Panc1 (cell line): ENCODE measurements around the gene GARIN1A. TPM values are rescaled to one million over a fixed set of nuclear protein-coding genes. Genes with fewer than 3 reads are reported as not detected.

Experiments
- ATAC-seq: fragments of 200-7000 bp; cut with Tn5 transposase; 2 replicates; pipeline ENCODE4 v1.9.1; 2020; ENCODE audit warnings: mild to moderate bottlenecking, moderate library complexity
- BruUV-seq: library from RNA; stranded (reverse); fragments of 400-500 nt; replicated peaks from 2 replicates; lab custom pipeline; 2021; lab: Mats Ljungman, UMichigan
- CTCF ChIA-PET: fragments of 300-600 bp; sonication (Branson Sonifier 250); formaldehyde crosslinking; loops from one replicate; lab custom pipeline; 2022; ENCODE audit warnings: antibody characterized with exemption; lab: Charles Lee
- POLR2A ChIA-PET: fragments of 300-600 bp; sonication (Branson Sonifier 250); formaldehyde crosslinking; loops from one replicate; lab custom pipeline; 2022; ENCODE audit warnings: antibody characterized with exemption; lab: Charles Lee
- DNase-seq: peaks from one replicate; pipeline ENCODE4 v3.0.0-alpha.2; 2010; ENCODE audit warnings: low read depth, low spot score
- H3K27ac ChIP-seq: 2 replicates; pipeline ENCODE4 v1.5.1; 2011; ENCODE audit warnings: mild to moderate bottlenecking, low read length, inconsistent platforms
- H3K27me3 ChIP-seq: fragments of 200-500 bp; sonication (Bioruptor generic); 2 replicates; pipeline ENCODE4 v1.6.0; 2014; ENCODE audit warnings: low read length, inconsistent platforms; ENCODE audit not compliant: control insufficient read depth, insufficient read depth
- H3K36me3 ChIP-seq: fragments of 200-500 bp; sonication (Bioruptor generic); 2 replicates; pipeline ENCODE4 v1.5.1; 2014; ENCODE audit warnings: inconsistent platforms, mild to moderate bottlenecking, low read length, moderate library complexity; ENCODE audit not compliant: control insufficient read depth, insufficient read depth
- H3K4me1 ChIP-seq: 2 replicates; pipeline ENCODE4 v1.5.1; 2011; ENCODE audit warnings: inconsistent platforms, mild to moderate bottlenecking, low read length, moderate library complexity; ENCODE audit not compliant: control insufficient read depth, insufficient read depth
- H3K4me3 ChIP-seq, 2 experiments: 2 replicates each; pipeline ENCODE4 v1.5.1; 2011 to 2012; ENCODE audit warnings: low read depth in 2 of 2, low read length in 2 of 2, mild to moderate bottlenecking in 2 of 2, inconsistent platforms in 1 of 2, moderate library complexity in 1 of 2
- H3K9me3 ChIP-seq: fragments of 200-500 bp; sonication (Bioruptor generic); 2 replicates; pipeline ENCODE4 v1.5.1; 2014; ENCODE audit warnings: low read depth, mild to moderate bottlenecking, inconsistent platforms, low read length, moderate library complexity; ENCODE audit not compliant: control insufficient read depth, insufficient read depth
- CTCF ChIP-seq: fragments of 450-650 bp; IDR thresholded peaks from 2 replicates; pipeline ENCODE4 v1.5.1; 2017; ENCODE audit warnings: mild to moderate bottlenecking
- POLR2AphosphoS5 ChIP-seq: IDR thresholded peaks from 2 replicates; pipeline ENCODE4 v1.6.1; 2012; ENCODE audit warnings: mild to moderate bottlenecking, low read depth, low read length, moderate library complexity
- SIN3A ChIP-seq: IDR thresholded peaks from 2 replicates; pipeline ENCODE4 v1.6.1; 2012; ENCODE audit warnings: low read depth, mild to moderate bottlenecking, low read length, moderate library complexity, borderline replicate concordance; ENCODE audit not compliant: insufficient read depth
- TCF7L2 ChIP-seq: IDR thresholded peaks from 2 replicates; pipeline ENCODE4 v1.6.1; 2011; ENCODE audit warnings: mild to moderate bottlenecking, low read depth, low read length, inconsistent platforms
- in situ Hi-C: cut with HindIII; loops from 2 replicates; pipeline ENCODE4 v1.10.0; 2016; ENCODE audit warnings: low sequenced_read_pairs, low pct_unique_long_range_greater_than_20kb
- intact Hi-C: fragments of 100-400 bp; cut with micrococcal nuclease; formaldehyde crosslinking; loops from one replicate; pipeline ENCODE4 v1.10.0; 2022; ENCODE audit not compliant: unreplicated experiment
- total RNA-seq: library from RNA; stranded (reverse); gene quantifications from one replicate; pipeline ENCODE4 v1.2.1, GENCODE V29; 2021; ENCODE audit not compliant: unreplicated experiment
- TF ChIP-seq, protein P1 (sequence below), 2 experiments: IDR thresholded peaks; 2 replicates each; pipeline ENCODE4 v1.6.1; 2011 to 2012; ENCODE audit warnings: low read depth in 2 of 2, control low read depth in 1 of 2, low read length in 1 of 2, mild to moderate bottlenecking in 1 of 2, moderate library complexity in 1 of 2; ENCODE audit not compliant: insufficient read depth in 1 of 2

The GARIN1A gene
- total RNA-seq, 1 experiment from 2014 or later = 1.2 TPM

- ATAC-seq = no peak
- intact Hi-C loops = no loop called here
- H3K36me3 ChIP-seq = no peaks in the 10 kb centered on the region
- CTCF ChIA-PET = no interaction called here
- H3K27ac ChIP-seq = no peak overlapping the region
- H3K4me1 ChIP-seq = no peaks in the 10 kb centered on the region
- in situ Hi-C loops = no loop called here
- H3K4me3 ChIP-seq = no peak overlapping the region
- TF ChIP-seq TCF7L2 (no peak), CTCF (no peak), SIN3A (no peak), POLR2AphosphoS5 (no peak)
- TF ChIP-seq, protein P1, sequence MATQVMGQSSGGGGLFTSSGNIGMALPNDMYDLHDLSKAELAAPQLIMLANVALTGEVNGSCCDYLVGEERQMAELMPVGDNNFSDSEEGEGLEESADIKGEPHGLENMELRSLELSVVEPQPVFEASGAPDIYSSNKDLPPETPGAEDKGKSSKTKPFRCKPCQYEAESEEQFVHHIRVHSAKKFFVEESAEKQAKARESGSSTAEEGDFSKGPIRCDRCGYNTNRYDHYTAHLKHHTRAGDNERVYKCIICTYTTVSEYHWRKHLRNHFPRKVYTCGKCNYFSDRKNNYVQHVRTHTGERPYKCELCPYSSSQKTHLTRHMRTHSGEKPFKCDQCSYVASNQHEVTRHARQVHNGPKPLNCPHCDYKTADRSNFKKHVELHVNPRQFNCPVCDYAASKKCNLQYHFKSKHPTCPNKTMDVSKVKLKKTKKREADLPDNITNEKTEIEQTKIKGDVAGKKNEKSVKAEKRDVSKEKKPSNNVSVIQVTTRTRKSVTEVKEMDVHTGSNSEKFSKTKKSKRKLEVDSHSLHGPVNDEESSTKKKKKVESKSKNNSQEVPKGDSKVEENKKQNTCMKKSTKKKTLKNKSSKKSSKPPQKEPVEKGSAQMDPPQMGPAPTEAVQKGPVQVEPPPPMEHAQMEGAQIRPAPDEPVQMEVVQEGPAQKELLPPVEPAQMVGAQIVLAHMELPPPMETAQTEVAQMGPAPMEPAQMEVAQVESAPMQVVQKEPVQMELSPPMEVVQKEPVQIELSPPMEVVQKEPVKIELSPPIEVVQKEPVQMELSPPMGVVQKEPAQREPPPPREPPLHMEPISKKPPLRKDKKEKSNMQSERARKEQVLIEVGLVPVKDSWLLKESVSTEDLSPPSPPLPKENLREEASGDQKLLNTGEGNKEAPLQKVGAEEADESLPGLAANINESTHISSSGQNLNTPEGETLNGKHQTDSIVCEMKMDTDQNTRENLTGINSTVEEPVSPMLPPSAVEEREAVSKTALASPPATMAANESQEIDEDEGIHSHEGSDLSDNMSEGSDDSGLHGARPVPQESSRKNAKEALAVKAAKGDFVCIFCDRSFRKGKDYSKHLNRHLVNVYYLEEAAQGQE (IDR thresholded peaks at IDR 0.05; ENCODE audit: insufficient read depth in 1 of 2, low read depth in 2 of 2, low read length in 1 of 2) = no peak
- BruUV-seq = no TSS peak
- DNase-seq = no peak
- POLR2A ChIA-PET = no interaction called here
- H3K9me3 ChIP-seq = no peaks in the 10 kb centered on the region
- H3K27me3 ChIP-seq = no peaks in the 10 kb centered on the region
Measured at GRCh38 chr7:128676665-128677064, 4.6 kb downstream of the GARIN1A start.

DNA sequence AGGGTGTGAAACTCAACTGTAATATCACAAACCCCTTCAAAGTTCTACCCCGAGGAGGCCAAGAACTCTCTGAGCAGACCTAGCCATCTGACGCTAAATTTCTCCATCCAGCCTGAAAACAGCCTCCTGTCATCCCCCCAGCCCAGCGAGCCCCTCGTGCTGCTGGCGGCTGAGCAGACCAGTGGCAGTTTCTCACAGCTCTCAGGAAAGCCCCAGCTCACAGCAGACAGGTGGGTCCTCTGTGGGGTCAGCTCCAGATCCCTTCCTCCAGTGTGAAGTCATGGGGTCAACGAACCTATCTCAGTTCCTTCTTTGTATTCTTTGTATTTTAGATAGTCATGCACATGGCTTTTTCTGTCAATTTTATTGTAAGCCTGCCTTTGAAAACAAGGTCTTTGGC is 7.8 kb downstream of the GARIN1A start:
- POLR2A ChIA-PET = no interaction called here
- no peak for TF ChIP-seq SIN3A
- TF ChIP-seq TCF7L2 = no peak
- TF ChIP-seq CTCF = no peak
- no peak for TF ChIP-seq POLR2AphosphoS5
- TF ChIP-seq, protein P1 (IDR thresholded peaks at IDR 0.05; ENCODE audit: insufficient read depth in 1 of 2, low read depth in 2 of 2, low read length in 1 of 2) = no peak
- no peak for ATAC-seq

More for the DNA sequence above, 7.8 kb downstream of the GARIN1A start:
- in situ Hi-C loops (no loop called here), intact Hi-C loops (no loop called here)
- no TSS peak for BruUV-seq
- H3K27me3 ChIP-seq = no peaks in the 10 kb centered on the region
- H3K9me3 ChIP-seq = no peaks in the 10 kb centered on the region
- CTCF ChIA-PET = no interaction called here
- H3K4me3 ChIP-seq = no peak overlapping the region
- no peaks in the 10 kb centered on the region for H3K36me3 ChIP-seq
- no peak for DNase-seq
- no peaks in the 10 kb centered on the region for H3K4me1 ChIP-seq
- no peak overlapping the region for H3K27ac ChIP-seq
